GM13977 (cell line): Measurements from ENCODE around the gene TTC28.
A peak's percentile ranks its signal among the peaks of the same experiment; 100 is the strongest.

Experiments used
- DNase-seq: peaks from one replicate; pipeline ENCODE4 v3.0.0; 2012; ENCODE audit warnings: low spot score
- CTCF ChIP-seq: IDR thresholded peaks from 2 replicates; pipeline ENCODE4 v1.5.1; 2012; ENCODE audit warnings: mild to moderate bottlenecking, control low read depth; ENCODE audit not compliant: insufficient read depth; ENCODE audit errors: extremely low read depth, missing control alignments
- in situ Hi-C: fragments of 300-500 bp; cut with MboI; formaldehyde crosslinking; loops from one replicate; pipeline ENCODE4 v1.12.0; 2022; ENCODE audit warnings: low sequenced_read_pairs, low pct_unique_long_range_greater_than_20kb, mixed read lengths, inconsistent platforms; ENCODE audit not compliant: unreplicated experiment

The TTC28 gene

DNA sequence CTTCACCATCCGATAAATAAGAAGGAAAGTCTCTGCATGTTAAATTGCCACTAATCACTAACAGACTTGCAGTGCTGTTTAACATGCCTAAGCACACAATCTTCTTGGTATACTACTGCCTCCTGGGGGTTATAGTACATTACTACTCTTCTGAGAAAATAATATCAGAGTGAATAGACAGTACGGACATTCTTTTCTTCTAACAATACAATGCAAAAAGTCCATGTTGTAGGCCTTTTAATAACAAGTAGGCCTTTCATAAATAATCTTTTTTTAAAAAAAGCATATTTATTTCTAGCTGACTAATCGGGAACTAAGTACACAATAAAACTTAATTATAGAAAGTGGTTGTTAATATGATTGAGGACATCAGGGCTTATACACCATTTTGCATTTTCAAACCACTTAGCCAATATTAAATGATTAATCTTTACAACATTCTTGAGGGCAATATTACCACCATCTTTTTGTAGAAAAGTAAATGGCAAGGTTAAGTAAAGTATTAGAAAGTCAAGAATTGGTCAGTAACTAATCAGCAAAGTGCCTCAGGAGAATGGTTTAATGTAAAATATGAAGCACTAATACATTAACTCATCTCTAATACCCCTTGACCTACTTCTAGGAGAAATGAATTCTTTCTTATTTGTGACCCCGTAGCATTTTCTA, 84.7 kb downstream of the TTC28 start:
- in situ Hi-C loops: no loop called here
- peak; percentile 61 for TF ChIP-seq CTCF
- DNase-seq: peak; percentile 42

DNA sequence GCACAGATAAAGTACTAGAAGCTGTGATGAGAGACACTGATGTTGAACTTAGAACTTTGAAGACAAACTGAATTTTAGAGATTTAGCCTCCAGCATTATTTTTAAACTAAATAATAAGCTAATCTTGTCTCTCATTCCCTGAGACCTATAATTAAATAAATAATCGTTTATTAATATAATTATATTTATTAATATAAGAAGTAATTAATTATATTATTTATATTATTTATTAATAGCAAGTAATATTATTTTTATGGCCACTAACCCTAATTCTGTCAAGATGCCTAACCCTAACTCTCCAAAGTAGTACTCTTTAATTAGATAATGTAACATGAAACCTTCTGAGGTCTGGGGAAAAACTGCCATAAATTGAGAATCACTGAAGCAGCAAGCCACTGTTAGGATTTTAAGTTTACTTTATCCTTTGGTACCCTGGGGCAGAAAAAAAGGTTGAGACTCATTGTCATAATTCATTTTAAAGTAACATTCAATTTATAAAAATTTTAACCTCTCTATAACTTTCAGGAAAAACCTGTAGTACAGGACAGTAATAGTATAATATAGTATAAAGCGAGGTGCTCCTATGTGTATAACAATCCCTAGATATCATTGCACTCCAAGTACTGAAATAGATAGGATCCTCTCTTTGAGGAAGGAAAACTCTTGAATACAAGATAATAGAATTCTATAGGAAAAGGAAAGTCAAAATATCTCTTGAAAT, 85.4 kb downstream of the TTC28 start:
- DNase-seq: no peak
- no peak for TF ChIP-seq CTCF
- in situ Hi-C loops: no loop called here

DNA sequence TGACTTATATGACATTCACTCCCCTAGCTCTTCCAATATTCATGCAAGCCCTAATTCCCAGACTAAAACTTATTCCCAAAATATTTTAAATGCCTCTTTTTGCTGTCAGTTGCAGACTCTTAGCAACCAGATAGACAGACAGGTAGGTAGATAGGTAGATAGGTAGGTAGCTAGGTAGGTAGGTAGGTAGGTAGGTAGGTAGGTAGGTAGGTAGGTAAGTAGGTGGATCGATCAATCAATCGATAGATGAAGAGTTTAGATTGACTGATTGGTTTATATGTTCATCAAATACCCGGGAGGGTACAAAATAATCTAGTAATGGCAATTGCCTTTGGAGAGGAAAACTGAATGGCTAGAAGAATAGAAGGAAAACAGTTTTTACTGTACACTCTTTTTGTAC, 86.3 kb downstream of the TTC28 start:
- TF ChIP-seq CTCF: no peak
- in situ Hi-C loops: no loop called here
- no peak for DNase-seq

DNA sequence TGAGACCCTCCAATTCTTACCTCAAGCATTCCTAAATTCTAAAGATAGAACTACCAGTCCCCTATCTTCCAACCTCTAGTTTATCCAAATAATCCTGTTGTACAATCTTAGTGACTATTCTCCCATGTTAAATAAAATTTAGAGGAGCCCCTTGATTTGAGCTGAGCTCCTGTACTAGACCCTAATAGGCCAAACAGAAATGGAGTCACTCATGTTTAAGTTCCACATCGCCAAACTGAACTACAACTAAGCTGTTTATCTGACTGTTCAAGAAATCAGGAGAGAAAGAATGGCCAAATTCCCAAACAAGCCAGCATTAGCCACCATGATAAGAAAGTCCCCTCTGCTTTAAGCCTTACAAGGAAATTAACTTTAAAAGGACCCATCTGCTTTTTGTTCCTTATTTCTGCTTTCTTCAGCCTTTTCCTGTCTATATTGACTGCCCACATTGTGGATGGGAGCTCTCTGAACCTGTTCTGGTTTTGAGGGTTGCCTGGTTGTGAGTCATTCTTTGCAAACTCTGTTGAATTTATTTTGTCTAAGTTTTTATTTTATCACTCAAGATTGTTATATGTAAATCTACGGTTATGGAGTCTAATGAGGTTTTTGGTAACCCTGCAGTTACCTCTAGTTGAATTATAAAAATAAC, 90.4 kb downstream of the TTC28 start:
- in situ Hi-C loops: no loop called here
- TF ChIP-seq CTCF: no peak
- no peak for DNase-seq

DNA sequence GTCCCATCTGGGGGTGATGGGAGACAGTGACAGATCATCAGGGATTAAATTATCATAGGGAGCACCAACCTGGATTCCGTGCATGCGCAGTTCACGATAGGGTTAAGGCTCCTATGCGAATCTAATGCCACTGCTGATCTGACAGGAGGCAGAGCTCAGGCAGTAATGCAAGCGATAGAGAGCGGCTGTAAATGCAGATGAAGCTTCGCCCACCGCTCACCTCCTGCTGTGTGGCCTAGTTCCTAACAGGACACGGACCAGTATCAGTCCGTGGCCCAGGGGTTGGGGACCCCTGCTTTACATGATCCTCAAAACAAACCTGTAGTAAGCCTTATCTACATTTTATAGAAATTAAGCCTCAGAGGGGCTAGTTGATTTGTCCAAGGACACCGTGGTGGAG, 94.3 kb downstream of the TTC28 start:
- no peak for TF ChIP-seq CTCF
- in situ Hi-C loops: no loop called here
- DNase-seq: no peak

DNA sequence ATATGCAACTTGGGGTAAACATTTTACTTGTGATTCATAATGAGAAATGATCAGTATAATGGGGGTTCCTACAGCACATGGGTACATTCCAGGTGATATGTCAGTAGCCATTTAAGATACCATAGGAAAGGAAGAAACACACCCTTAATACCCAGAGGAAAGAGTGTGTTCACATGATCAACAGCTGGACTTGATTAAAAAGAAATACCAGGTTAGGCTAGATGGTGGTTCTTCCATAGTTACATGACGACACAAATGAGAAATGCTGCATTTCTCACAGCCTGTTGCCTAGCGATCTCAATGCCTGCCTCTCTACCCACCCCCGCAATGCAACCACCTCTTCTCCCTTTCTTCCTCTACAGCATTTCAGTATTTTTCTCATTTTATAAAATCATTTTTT, 96.8 kb downstream of the TTC28 start:
- in situ Hi-C loops: no loop called here
- no peak for DNase-seq
- TF ChIP-seq CTCF: no peak
